ENCODE measurements around the gene TMPRSS2. TPM values are rescaled to one million over a fixed set of nuclear protein-coding genes. Genes with fewer than 3 reads are reported as not detected.
"Not testable (repeated sequence)": the region's sequence is repeated elsewhere in the genome, so short reads cannot be mapped to it uniquely, and the experiment has no call there.

TMPRSS2 gene
- total RNA-seq, 1 donor from 2014 or later = not detected

DNA sequence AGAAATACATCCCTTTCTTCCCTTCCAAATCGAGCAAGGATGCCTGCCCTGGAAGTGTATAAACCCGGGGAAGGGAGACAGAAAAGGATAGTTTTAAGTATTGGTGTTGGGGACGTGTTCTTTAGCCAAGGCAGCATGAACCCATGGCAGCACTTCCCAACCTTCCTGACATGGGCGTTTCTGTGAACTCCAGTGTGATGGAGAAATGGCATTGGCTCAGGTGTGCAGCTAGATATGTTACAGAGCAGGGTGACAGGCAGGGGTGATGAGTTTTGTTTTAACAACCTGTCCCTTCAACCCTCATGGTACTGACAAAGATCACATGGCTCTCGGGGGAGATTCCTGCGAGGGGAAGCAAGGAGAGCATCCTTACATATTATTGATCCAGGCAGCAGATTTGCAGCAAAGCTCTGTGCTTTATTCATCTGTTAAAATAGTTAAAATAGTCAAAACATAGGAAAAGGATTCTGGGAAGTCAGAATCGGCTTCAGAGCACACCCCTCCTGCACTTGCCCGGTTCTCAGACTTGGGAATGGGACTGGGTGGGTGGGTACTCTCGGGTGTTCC lies 78.0 kb downstream of the TMPRSS2 start:
- Histone ChIP-seq H3K4me3 (ENCODE audit: low read length in 3 of 3) (no peak overlapping the region), H3K27ac (ENCODE audit: low read depth, low read length) (no peak overlapping the region), H3K27me3 (ENCODE audit: control insufficient read depth in 3 of 3, insufficient read depth in 3 of 3, low read length in 3 of 3) (peaks cover 5 to 18% (median 12%) of the 10 kb centered on the region in 3 donors), H3K9ac (ENCODE audit: low read depth in 1 of 3, low read length in 3 of 3) (no peak overlapping the region), H3K36me3 (ENCODE audit: control insufficient read depth in 3 of 3, insufficient read depth in 3 of 3, low read length in 3 of 3) (peaks cover 2 to 16% (median 6%) of the 10 kb centered on the region in 3 donors), H3K9me3 (ENCODE audit: control insufficient read depth in 3 of 3, low read length in 3 of 3) (peaks cover 0 to 3% (median 1%) of the 10 kb centered on the region in 3 donors), H3K4me1 (ENCODE audit: control insufficient read depth in 3 of 3, insufficient read depth in 3 of 3, low read length in 3 of 3) (peaks cover 4 to 10% (median 10%) of the 10 kb centered on the region in 3 donors)

DNA sequence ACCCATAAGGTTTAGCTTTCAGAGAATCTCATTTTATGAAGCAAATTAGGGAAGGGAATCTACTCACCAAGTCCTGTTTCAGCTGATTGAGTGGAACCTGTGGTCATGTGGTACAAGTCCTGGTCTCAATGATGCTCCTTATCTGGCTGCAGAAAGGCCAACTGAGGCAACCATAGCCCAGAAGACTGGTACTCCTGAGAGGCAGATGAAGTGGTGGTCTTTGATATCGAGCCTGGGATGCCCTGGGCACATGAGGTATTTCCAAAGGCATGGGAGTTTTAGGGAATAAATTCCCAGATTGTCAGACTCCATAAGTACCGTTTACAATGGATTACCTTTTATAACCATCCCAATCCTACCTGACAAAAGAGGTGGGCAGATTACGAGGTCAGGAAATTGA lies 78.7 kb downstream of the TMPRSS2 start:
- H3K36me3 ChIP-seq (ENCODE audit: control insufficient read depth in 3 of 3, insufficient read depth in 3 of 3, low read length in 3 of 3) = peaks cover 2 to 16% (median 6%) of the 10 kb centered on the region in 3 donors
- H3K27ac ChIP-seq (ENCODE audit: low read depth, low read length) = no peak overlapping the region

DNA sequence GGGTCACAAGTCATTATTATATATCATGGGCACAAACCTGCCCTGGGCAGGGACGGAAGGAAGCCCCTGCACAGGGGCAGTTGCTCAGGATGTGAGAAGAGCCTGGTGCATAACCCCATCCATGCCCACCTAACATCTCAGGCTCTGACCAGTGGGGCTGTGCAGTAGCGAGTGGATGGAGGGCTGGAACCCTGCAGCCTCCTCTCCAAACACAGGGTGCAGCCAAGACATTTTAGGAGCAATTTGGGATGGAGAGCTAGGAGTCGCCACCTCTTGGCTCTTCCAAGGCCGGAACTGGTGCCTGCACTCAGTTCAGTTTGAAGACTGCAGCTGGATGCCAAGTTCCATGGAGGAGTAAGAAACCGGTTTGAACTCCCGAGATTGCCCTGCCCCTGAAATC lies 79.1 kb downstream of the TMPRSS2 start:
- H3K27me3 ChIP-seq (ENCODE audit: control insufficient read depth in 3 of 3, insufficient read depth in 3 of 3, low read length in 3 of 3) = peaks cover 5 to 18% (median 12%) of the 10 kb centered on the region in 3 donors
- H3K9ac ChIP-seq (ENCODE audit: low read depth in 1 of 3, low read length in 3 of 3) = no peak overlapping the region
- peaks cover 2 to 14% (median 6%) of the 10 kb centered on the region in 3 donors for H3K36me3 ChIP-seq (ENCODE audit: control insufficient read depth in 3 of 3, insufficient read depth in 3 of 3, low read length in 3 of 3)
- no peak overlapping the region for H3K4me3 ChIP-seq (ENCODE audit: low read length in 3 of 3)
- peaks cover 4 to 10% (median 10%) of the 10 kb centered on the region in 3 donors for H3K4me1 ChIP-seq (ENCODE audit: control insufficient read depth in 3 of 3, insufficient read depth in 3 of 3, low read length in 3 of 3)
- H3K9me3 ChIP-seq (ENCODE audit: control insufficient read depth in 3 of 3, low read length in 3 of 3) = no peaks in the 10 kb centered on the region
- no peak overlapping the region for H3K27ac ChIP-seq (ENCODE audit: low read depth, low read length)

More for the DNA sequence above, 78.7 kb downstream of the TMPRSS2 start:
- H3K9me3 ChIP-seq (ENCODE audit: control insufficient read depth in 3 of 3, low read length in 3 of 3) = no peaks in the 10 kb centered on the region
- H3K27me3 ChIP-seq (ENCODE audit: control insufficient read depth in 3 of 3, insufficient read depth in 3 of 3, low read length in 3 of 3) = peaks cover 5 to 18% (median 12%) of the 10 kb centered on the region in 3 donors
- peaks cover 4 to 10% (median 10%) of the 10 kb centered on the region in 3 donors for H3K4me1 ChIP-seq (ENCODE audit: control insufficient read depth in 3 of 3, insufficient read depth in 3 of 3, low read length in 3 of 3)
- no peak overlapping the region for H3K9ac ChIP-seq (ENCODE audit: low read depth in 1 of 3, low read length in 3 of 3)
- H3K4me3 ChIP-seq (ENCODE audit: low read length in 3 of 3) = no peak overlapping the region

DNA sequence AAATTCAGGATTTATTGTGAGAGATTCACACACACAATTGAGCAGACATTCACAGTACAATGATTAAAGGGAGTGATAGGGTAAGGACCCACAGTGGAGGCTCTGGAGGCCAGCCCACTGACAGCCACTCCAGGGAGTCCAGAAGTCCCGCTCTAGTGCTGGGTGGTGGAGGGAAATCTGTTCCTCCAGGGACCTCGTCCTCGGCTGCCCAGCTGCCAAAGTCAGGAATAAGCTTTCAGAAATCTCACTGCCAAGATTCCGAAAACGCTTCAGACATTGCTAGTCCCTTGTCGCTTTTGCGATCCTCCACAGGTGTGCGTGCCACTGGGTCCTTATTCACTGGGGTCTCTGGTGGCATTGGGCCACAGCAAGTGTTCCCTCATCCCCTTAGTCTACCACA lies 79.6 kb downstream of the TMPRSS2 start:
- H3K4me3 ChIP-seq (ENCODE audit: low read length in 3 of 3) = no peak overlapping the region

GRCh38 chr21:41427556-41427955 lies 80.4 kb downstream of the TMPRSS2 start:
- no peaks in the 10 kb centered on the region for H3K9me3 ChIP-seq (ENCODE audit: control insufficient read depth in 3 of 3, low read length in 3 of 3)
- no peak overlapping the region for H3K27ac ChIP-seq (ENCODE audit: low read depth, low read length)
- H3K36me3 ChIP-seq (ENCODE audit: control insufficient read depth in 3 of 3, insufficient read depth in 3 of 3, low read length in 3 of 3) = peaks cover under 1 to 9% (median 2%) of the 10 kb centered on the region in 3 donors
- no peak overlapping the region for H3K9ac ChIP-seq (ENCODE audit: low read depth in 1 of 3, low read length in 3 of 3)
- peaks cover 5 to 18% (median 12%) of the 10 kb centered on the region in 3 donors for H3K27me3 ChIP-seq (ENCODE audit: control insufficient read depth in 3 of 3, insufficient read depth in 3 of 3, low read length in 3 of 3)
- H3K4me3 ChIP-seq (ENCODE audit: low read length in 3 of 3) = no peak overlapping the region
- peaks cover 4 to 10% (median 10%) of the 10 kb centered on the region in 3 donors for H3K4me1 ChIP-seq (ENCODE audit: control insufficient read depth in 3 of 3, insufficient read depth in 3 of 3, low read length in 3 of 3)

More for the DNA sequence above, 79.6 kb downstream of the TMPRSS2 start:
- Histone ChIP-seq H3K9me3 (ENCODE audit: control insufficient read depth in 3 of 3, low read length in 3 of 3) (no peaks in the 10 kb centered on the region), H3K36me3 (ENCODE audit: control insufficient read depth in 3 of 3, insufficient read depth in 3 of 3, low read length in 3 of 3) (peaks cover 2 to 10% (median 6%) of the 10 kb centered on the region in 3 donors), H3K9ac (ENCODE audit: low read depth in 1 of 3, low read length in 3 of 3) (no peak overlapping the region), H3K27ac (ENCODE audit: low read depth, low read length) (no peak overlapping the region), H3K4me1 (ENCODE audit: control insufficient read depth in 3 of 3, insufficient read depth in 3 of 3, low read length in 3 of 3) (peaks cover 4 to 10% (median 10%) of the 10 kb centered on the region in 3 donors), H3K27me3 (ENCODE audit: control insufficient read depth in 3 of 3, insufficient read depth in 3 of 3, low read length in 3 of 3) (peaks cover 5 to 18% (median 12%) of the 10 kb centered on the region in 3 donors)

- H3K36me3 ChIP-seq (ENCODE audit: control insufficient read depth in 3 of 3, insufficient read depth in 3 of 3, low read length in 3 of 3) = peaks cover 0 to 3% (median 0%) of the 10 kb centered on the region in 3 donors
- H3K9me3 ChIP-seq (ENCODE audit: control insufficient read depth in 3 of 3, low read length in 3 of 3) = no peaks in the 10 kb centered on the region
- no peak overlapping the region for H3K27ac ChIP-seq (ENCODE audit: low read depth, low read length)
- H3K4me3 ChIP-seq (ENCODE audit: low read length in 3 of 3) = peak overlapping the region; percentile 61 to 73 (median 72)
- H3K27me3 ChIP-seq (ENCODE audit: control insufficient read depth in 3 of 3, insufficient read depth in 3 of 3, low read length in 3 of 3) = peaks cover 5 to 18% (median 12%) of the 10 kb centered on the region in 3 donors
- H3K9ac ChIP-seq (ENCODE audit: low read depth in 1 of 3, low read length in 3 of 3) = peak overlapping the region in 2 of 3 donors; percentile 73 to 81
- peaks cover 4 to 10% (median 10%) of the 10 kb centered on the region in 3 donors for H3K4me1 ChIP-seq (ENCODE audit: control insufficient read depth in 3 of 3, insufficient read depth in 3 of 3, low read length in 3 of 3)
Observed at GRCh38 chr21:41426676-41427404, 81.1 kb downstream of the TMPRSS2 start.

DNA sequence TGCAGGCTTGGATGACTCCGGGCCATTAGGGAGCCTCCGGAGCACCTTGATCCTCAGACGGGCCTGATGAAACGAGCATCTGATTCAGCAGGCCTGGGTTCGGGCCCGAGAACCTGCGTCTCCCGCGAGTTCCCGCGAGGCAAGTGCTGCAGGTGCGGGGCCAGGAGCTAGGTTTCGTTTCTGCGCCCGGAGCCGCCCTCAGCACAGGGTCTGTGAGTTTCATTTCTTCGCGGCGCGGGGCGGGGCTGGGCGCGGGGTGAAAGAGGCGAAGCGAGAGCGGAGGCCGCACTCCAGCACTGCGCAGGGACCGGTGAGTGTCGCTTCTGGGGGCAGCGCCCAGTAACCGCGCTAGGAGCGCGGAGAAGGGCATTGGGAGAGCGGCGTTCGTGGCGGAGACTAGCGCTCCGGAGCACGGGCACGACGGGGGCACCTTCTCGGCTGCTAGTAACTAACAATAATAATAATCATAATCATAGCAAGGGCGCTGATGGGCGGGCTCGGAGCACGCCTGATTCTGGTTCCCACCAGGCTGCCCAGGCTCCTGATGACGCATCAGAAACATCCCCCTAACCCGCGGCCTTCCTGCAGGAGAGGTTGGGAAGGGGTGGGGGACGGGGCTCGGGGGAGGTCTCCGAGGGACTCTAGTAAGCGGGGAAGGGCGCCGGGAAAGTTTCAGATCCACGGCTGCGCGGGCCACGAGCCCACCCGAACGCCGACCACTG lies 81.8 kb downstream of the TMPRSS2 start, which contains the start of gene MX1:
MX1 (plus strand) TSS at position 286 of the 722 bp plus-strand sequence. CDS start 5,832 bp downstream, outside the sequence.
- H3K4me1 ChIP-seq (ENCODE audit: control insufficient read depth in 3 of 3, insufficient read depth in 3 of 3, low read length in 3 of 3) = peaks cover 6 to 10% (median 10%) of the 10 kb centered on the region in 3 donors
- H3K9me3 ChIP-seq (ENCODE audit: control insufficient read depth in 3 of 3, low read length in 3 of 3) = no peaks in the 10 kb centered on the region
- peaks cover 5 to 18% (median 12%) of the 10 kb centered on the region in 3 donors for H3K27me3 ChIP-seq (ENCODE audit: control insufficient read depth in 3 of 3, insufficient read depth in 3 of 3, low read length in 3 of 3)
- H3K36me3 ChIP-seq (ENCODE audit: control insufficient read depth in 3 of 3, insufficient read depth in 3 of 3, low read length in 3 of 3) = peaks cover 0 to 3% (median 0%) of the 10 kb centered on the region in 3 donors
- H3K4me3 ChIP-seq (ENCODE audit: low read length in 3 of 3) = peak within 1 kb of the TSS; percentile 72 to 81 (median 73)
- peak within 1 kb of the TSS; percentile 60 for H3K27ac ChIP-seq (ENCODE audit: low read depth, low read length)
- peak within 1 kb of the TSS; percentile 73 to 81 (median 80) for H3K9ac ChIP-seq (ENCODE audit: low read depth in 1 of 3, low read length in 3 of 3)

DNA sequence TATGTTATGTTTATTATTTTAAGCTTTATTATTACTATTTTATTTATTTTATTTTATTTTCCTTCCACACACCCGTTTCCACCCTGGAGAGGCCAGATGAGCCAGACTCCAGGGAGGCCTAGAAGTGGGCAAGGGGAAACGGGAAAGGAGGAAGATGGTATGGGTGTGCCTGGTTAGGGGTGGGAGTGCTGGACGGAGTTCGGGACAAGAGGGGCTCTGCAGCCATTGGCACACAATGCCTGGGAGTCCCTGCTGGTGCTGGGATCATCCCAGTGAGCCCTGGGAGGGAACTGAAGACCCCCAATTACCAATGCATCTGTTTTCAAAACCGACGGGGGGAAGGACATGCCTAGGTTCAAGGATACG lies 82.4 kb downstream of the TMPRSS2 start:
- no peaks in the 10 kb centered on the region for H3K9me3 ChIP-seq (ENCODE audit: control insufficient read depth in 3 of 3, low read length in 3 of 3)
- H3K4me1 ChIP-seq (ENCODE audit: control insufficient read depth in 3 of 3, insufficient read depth in 3 of 3, low read length in 3 of 3) = peaks cover 6 to 11% (median 10%) of the 10 kb centered on the region in 3 donors
- H3K4me3 ChIP-seq (ENCODE audit: low read length in 3 of 3) = peak overlapping the region; percentile 72 to 81 (median 73)
- peaks cover 0 to 3% (median 0%) of the 10 kb centered on the region in 3 donors for H3K36me3 ChIP-seq (ENCODE audit: control insufficient read depth in 3 of 3, insufficient read depth in 3 of 3, low read length in 3 of 3)
- peak overlapping the region; percentile 73 to 81 (median 80) for H3K9ac ChIP-seq (ENCODE audit: low read depth in 1 of 3, low read length in 3 of 3)
- H3K27ac ChIP-seq (ENCODE audit: low read depth, low read length) = peak overlapping the region; percentile 60
- peaks cover 5 to 18% (median 12%) of the 10 kb centered on the region in 3 donors for H3K27me3 ChIP-seq (ENCODE audit: control insufficient read depth in 3 of 3, insufficient read depth in 3 of 3, low read length in 3 of 3)

GRCh38 chr21:41423305-41423636 lies 84.7 kb downstream of the TMPRSS2 start:
- H3K27ac ChIP-seq (ENCODE audit: low read depth, low read length); H3K4me3 ChIP-seq (ENCODE audit: low read length in 3 of 3); H3K9me3 ChIP-seq (ENCODE audit: control insufficient read depth in 3 of 3, low read length in 3 of 3); H3K36me3 ChIP-seq (ENCODE audit: control insufficient read depth in 3 of 3, insufficient read depth in 3 of 3, low read length in 3 of 3); H3K9ac ChIP-seq (ENCODE audit: low read depth in 1 of 3, low read length in 3 of 3): not testable (repeated sequence)
- Histone ChIP-seq H3K27me3 (ENCODE audit: control insufficient read depth in 3 of 3, insufficient read depth in 3 of 3, low read length in 3 of 3) (peaks cover 5 to 12% (median 5%) of the 10 kb centered on the region in 3 donors), H3K4me1 (ENCODE audit: control insufficient read depth in 3 of 3, insufficient read depth in 3 of 3, low read length in 3 of 3) (peaks cover 10 to 15% (median 10%) of the 10 kb centered on the region in 3 donors)

Measured in skeletal muscle tissue (tissue), 4 donors.